Skeletal muscle satellite cell (primary cell): ENCODE measurements around the gene KPNB1.

Experiments used
- H3K27me3 ChIP-seq: 2 replicates; pipeline ENCODE4 v1.7.0; 2013; ENCODE audit warnings: low read length; ENCODE audit not compliant: control insufficient read depth, insufficient read depth
- H3K36me3 ChIP-seq: 2 replicates; pipeline ENCODE4 v1.7.0; 2013; ENCODE audit warnings: mild to moderate bottlenecking, control low read depth, low read length; ENCODE audit not compliant: insufficient read depth
- H3K4me1 ChIP-seq: 2 replicates; pipeline ENCODE4 v1.7.0; 2013; ENCODE audit warnings: low read length; ENCODE audit not compliant: control insufficient read depth, insufficient read depth
- H3K4me2 ChIP-seq: 2 replicates; pipeline ENCODE4 v1.7.0; 2013; ENCODE audit warnings: mild to moderate bottlenecking, low read length
- H3K4me3 ChIP-seq: 2 replicates; pipeline ENCODE4 v1.7.0; 2013; ENCODE audit warnings: low read length
- H3K9ac ChIP-seq: 2 replicates; pipeline ENCODE4 v1.7.0; 2013; ENCODE audit warnings: mild to moderate bottlenecking, low read depth, low read length, moderate library complexity
- H3K9me3 ChIP-seq: replicated peaks from 2 replicates; pipeline ENCODE4 v1.7.0; 2013; ENCODE audit warnings: mild to moderate bottlenecking, control low read depth, low read length

The KPNB1 gene

GRCh38 chr17:47621293-47622179 lies 28.2 kb upstream of the KPNB1 start:
- peak overlapping the region; percentile 61 for H3K4me2 ChIP-seq
- peak overlapping the region; percentile 31 for H3K4me3 ChIP-seq
- peaks cover 31% of the 10 kb centered on the region for H3K4me1 ChIP-seq
- peak overlapping the region; percentile 64 for H3K9ac ChIP-seq
- no peaks in the 10 kb centered on the region for H3K9me3 ChIP-seq
- no peaks in the 10 kb centered on the region for H3K27me3 ChIP-seq
- peaks cover 53% of the 10 kb centered on the region for H3K36me3 ChIP-seq

DNA sequence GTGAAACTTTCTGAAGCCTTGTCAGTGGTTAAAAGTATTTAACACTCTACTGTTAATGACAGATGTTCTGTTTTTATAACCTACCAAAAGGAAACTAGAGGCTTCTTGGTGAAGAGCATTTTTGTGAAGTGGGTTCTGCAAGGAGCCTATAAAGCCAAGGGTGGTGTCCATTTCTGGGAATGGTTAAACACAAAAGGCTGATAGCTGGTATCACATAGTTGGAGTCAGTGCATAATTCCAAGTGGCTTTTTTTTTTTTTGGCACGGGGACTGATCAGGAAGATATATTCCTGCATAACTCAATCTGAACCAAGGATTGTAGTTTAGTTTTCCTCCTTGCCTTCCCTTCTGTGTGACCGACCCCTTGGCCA lies 27.6 kb upstream of the KPNB1 start:
- Histone ChIP-seq H3K9me3 (no peaks in the 10 kb centered on the region), H3K9ac (peak overlapping the region; percentile 46), H3K4me2 (peak overlapping the region; percentile 44), H3K36me3 (peaks cover 53% of the 10 kb centered on the region), H3K4me3 (peak overlapping the region; percentile 24), H3K4me1 (peaks cover 31% of the 10 kb centered on the region), H3K27me3 (no peaks in the 10 kb centered on the region)

DNA sequence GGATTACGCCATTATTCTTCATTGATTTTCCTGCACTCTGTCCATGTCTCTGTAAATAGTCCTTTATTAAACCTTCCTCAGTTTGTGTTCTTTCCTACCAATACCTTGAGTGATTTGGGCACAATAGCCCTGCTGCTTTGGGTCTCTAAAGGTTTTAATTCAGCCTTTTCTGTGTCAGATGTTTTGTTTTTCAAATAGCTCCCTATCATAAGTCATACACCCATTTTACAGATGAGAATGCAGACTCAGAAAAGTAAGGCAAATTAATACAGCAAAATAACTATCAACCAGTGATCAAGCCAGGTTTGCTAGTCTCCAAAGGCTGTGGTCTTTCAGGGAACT lies 25.0 kb upstream of the KPNB1 start:
- Histone ChIP-seq H3K9ac (no peak overlapping the region), H3K4me3 (no peak overlapping the region), H3K4me2 (no peak overlapping the region), H3K27me3 (no peaks in the 10 kb centered on the region), H3K4me1 (peaks cover 31% of the 10 kb centered on the region), H3K9me3 (no peaks in the 10 kb centered on the region), H3K36me3 (peaks cover 36% of the 10 kb centered on the region)

GRCh38 chr17:47628014-47628566 lies 21.6 kb upstream of the KPNB1 start:
- no peaks in the 10 kb centered on the region for H3K27me3 ChIP-seq
- H3K9ac ChIP-seq: no peak overlapping the region
- no peak overlapping the region for H3K4me2 ChIP-seq
- H3K36me3 ChIP-seq: peaks cover 14% of the 10 kb centered on the region
- no peaks in the 10 kb centered on the region for H3K9me3 ChIP-seq
- no peak overlapping the region for H3K4me3 ChIP-seq
- peaks cover 3% of the 10 kb centered on the region for H3K4me1 ChIP-seq

DNA sequence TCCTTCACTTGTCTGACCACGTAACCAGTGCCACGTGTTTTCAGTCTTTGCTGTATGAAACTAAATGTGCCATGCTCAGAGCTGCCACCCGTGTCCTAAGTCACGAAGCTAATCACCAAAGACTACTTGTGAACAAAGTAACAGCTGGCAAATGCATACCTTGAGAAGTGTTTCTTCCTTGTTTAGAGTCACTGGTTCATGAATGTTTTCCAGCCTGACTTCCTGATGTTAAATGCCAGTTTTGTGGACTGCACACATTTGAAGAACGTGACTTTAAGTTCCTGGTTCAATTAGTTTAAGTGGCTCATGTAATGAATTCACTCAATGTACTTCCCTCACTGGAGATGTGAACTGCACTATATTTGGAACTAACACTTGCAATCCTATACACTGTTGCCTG lies 19.9 kb upstream of the KPNB1 start:
- Histone ChIP-seq H3K27me3 (no peaks in the 10 kb centered on the region), H3K9me3 (no peaks in the 10 kb centered on the region), H3K36me3 (peaks cover 1% of the 10 kb centered on the region), H3K4me2 (no peak overlapping the region), H3K4me3 (no peak overlapping the region), H3K9ac (no peak overlapping the region), H3K4me1 (no peaks in the 10 kb centered on the region)

GRCh38 chr17:47630614-47631013 lies 19.1 kb upstream of the KPNB1 start:
- no peaks in the 10 kb centered on the region for H3K27me3 ChIP-seq
- H3K36me3 ChIP-seq: no peaks in the 10 kb centered on the region
- H3K4me1 ChIP-seq: no peaks in the 10 kb centered on the region

GRCh38 chr17:47632991-47633390 lies 16.7 kb upstream of the KPNB1 start:
- Histone ChIP-seq H3K4me3 (no peak overlapping the region), H3K9ac (no peak overlapping the region), H3K36me3 (no peaks in the 10 kb centered on the region), H3K9me3 (no peaks in the 10 kb centered on the region), H3K27me3 (no peaks in the 10 kb centered on the region), H3K4me1 (no peaks in the 10 kb centered on the region), H3K4me2 (no peak overlapping the region)

More at GRCh38 chr17:47630614-47631013, 19.1 kb upstream of the KPNB1 start:
- Histone ChIP-seq H3K4me2 (no peak overlapping the region), H3K4me3 (no peak overlapping the region), H3K9me3 (no peaks in the 10 kb centered on the region), H3K9ac (no peak overlapping the region)

DNA sequence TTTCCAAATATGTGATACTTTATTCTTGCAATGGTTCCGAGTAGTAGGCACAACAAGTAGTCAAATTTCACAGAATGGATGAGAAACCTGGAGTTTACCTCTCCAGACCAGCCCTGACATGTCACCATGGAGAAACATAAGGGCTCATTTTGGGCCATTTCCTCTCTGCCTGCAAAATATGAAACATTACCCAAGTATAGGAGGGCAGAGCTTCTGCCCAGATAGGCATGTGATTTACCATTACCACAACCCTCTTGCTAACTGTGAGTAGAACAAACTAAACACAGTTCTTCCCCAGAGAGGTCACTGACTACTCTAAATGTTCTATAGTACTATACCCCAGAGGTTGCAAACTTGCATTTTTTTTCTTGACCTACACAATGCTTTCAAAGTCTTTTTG lies 15.7 kb upstream of the KPNB1 start:
- no peaks in the 10 kb centered on the region for H3K4me1 ChIP-seq
- no peaks in the 10 kb centered on the region for H3K27me3 ChIP-seq
- H3K4me3 ChIP-seq: no peak overlapping the region
- H3K9me3 ChIP-seq: no peaks in the 10 kb centered on the region
- H3K9ac ChIP-seq: no peak overlapping the region
- no peaks in the 10 kb centered on the region for H3K36me3 ChIP-seq
- no peak overlapping the region for H3K4me2 ChIP-seq

DNA sequence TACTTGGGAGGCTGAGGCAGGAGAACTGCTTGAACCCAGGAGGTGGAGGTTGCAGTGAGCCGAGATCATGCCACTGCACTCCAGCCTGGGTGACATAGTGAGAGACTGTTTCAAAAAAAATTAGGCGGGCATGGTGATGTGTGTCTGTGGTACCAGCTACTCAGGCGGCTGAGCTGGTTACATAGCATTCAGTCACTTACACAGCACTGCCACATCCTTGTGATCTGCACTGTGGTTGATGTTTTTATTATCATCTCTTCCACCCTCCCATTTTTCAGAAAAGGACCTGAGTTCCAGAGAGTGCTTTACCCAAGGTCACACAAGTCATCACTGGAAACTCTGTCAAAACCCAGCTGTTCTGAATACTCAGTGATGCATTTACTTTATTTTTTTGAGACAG lies 14.8 kb upstream of the KPNB1 start:
- Histone ChIP-seq H3K4me2 (no peak overlapping the region), H3K27me3 (no peaks in the 10 kb centered on the region), H3K9ac (no peak overlapping the region), H3K36me3 (no peaks in the 10 kb centered on the region), H3K9me3 (no peaks in the 10 kb centered on the region), H3K4me1 (no peaks in the 10 kb centered on the region), H3K4me3 (no peak overlapping the region)

- Histone ChIP-seq H3K9me3 (no peaks in the 10 kb centered on the region), H3K9ac (no peak overlapping the region), H3K4me3 (no peak overlapping the region), H3K4me1 (no peaks in the 10 kb centered on the region), H3K36me3 (no peaks in the 10 kb centered on the region), H3K27me3 (no peaks in the 10 kb centered on the region), H3K4me2 (no peak overlapping the region)
Measured at GRCh38 chr17:47635734-47636133, 14.0 kb upstream of the KPNB1 start.

DNA sequence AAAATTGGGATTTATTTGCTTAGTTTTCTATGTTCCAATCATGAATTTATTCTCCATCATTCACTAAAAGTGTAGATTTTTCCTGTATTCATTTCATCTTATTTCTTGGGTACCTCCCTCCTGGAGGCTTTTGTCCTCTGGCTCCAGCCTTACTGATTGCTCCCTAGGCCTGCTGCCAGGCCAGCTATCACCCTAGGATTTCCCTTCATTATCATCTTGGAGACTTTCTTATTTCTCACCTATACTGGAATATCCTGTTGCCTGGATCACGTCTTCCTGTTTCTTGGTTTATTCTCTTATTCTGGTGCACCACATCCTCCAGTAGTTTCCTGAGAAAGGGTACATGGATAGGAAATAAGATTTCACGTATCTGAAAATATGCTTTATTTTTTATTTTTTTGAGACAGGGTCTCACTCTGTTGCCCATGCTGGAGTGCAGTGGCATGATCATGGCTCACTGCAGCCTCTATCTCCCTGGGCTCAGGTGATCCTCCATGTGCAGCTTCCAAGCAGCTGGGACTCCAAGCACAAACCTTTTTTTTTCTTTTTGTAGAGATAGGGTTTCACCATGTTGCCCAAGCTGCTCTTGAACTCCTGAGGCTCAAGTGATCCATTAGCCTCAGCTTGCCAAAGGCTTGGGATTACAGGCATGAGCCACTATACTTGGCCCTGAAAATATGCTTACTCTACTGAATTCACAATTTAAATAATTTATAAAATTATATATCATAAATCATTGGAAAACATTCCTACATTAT lies 13.3 kb upstream of the KPNB1 start:
- H3K4me2 ChIP-seq: no peak overlapping the region
- no peaks in the 10 kb centered on the region for H3K9me3 ChIP-seq
- H3K4me1 ChIP-seq: no peaks in the 10 kb centered on the region
- no peaks in the 10 kb centered on the region for H3K27me3 ChIP-seq
- no peak overlapping the region for H3K4me3 ChIP-seq
- no peak overlapping the region for H3K9ac ChIP-seq
- no peaks in the 10 kb centered on the region for H3K36me3 ChIP-seq
